NT2/D1 (cell line): ENCODE data around the gene FMN2.

Experiments
- SUZ12 ChIP-seq: IDR thresholded peaks from 2 replicates; pipeline ENCODE4 v1.6.1; 2011; ENCODE audit not compliant: insufficient read length, insufficient read depth; ENCODE audit errors: extremely low read depth
- YY1 ChIP-seq: IDR thresholded peaks from 2 replicates; pipeline ENCODE4 v1.6.1; 2011; ENCODE audit not compliant: insufficient read length, insufficient read depth
- ZNF274 ChIP-seq: IDR thresholded peaks from 2 replicates; pipeline ENCODE4 v1.6.1; 2011; ENCODE audit warnings: mild to moderate bottlenecking, low read depth, low read length

- TF ChIP-seq SUZ12: no peak
- no peak for TF ChIP-seq YY1
- no peak for TF ChIP-seq ZNF274
These were observed 314.1 kb downstream of the FMN2 start for GRCh38 chr1:240405751-240406150.
